HG03565 (cell line): ENCODE data around the gene MRGPRF.
"Not testable (repeated sequence)": the region's sequence is repeated elsewhere in the genome, so short reads cannot be mapped to it uniquely, and the experiment has no call there.

Source experiments
- ATAC-seq: cut with Tn5 transposase; IDR thresholded peaks from one replicate; pipeline ENCODE4 v1.9.1; 2021; ENCODE audit warnings: mild to moderate bottlenecking, moderate library complexity; ENCODE audit not compliant: unreplicated experiment

Gene MRGPRF

GRCh38 chr11:68992743-68993255 is 20.2 kb downstream of the MRGPRF start:
- ATAC-seq: no peak

GRCh38 chr11:68990995-68991780 is 21.9 kb downstream of the MRGPRF start:
- ATAC-seq: no peak

GRCh38 chr11:68989936-68990606 is 23.0 kb downstream of the MRGPRF start:
- ATAC-seq: no peak

- ATAC-seq: no peak
Observed at GRCh38 chr11:68988491-68988890, 24.6 kb downstream of the MRGPRF start.

GRCh38 chr11:68987211-68987610 is 25.8 kb downstream of the MRGPRF start:
- ATAC-seq: no peak

- no peak for ATAC-seq
Observed at GRCh38 chr11:68983801-68984200, 29.2 kb downstream of the MRGPRF start.

- no peak for ATAC-seq
Observed at GRCh38 chr11:68982134-68982533, 30.9 kb downstream of the MRGPRF start.

- ATAC-seq: no peak
Observed at GRCh38 chr11:68980776-68981065, 32.3 kb downstream of the MRGPRF start, which contains the start of gene MRGPRD. TSS of gene MRGPRD (minus strand) at chr11:68980986. CDS start at chr11:68980986, 0 bp downstream.

GRCh38 chr11:68979931-68980775 is 32.9 kb downstream of the MRGPRF start:
- no peak for ATAC-seq

GRCh38 chr11:68978931-68979594 is 34.0 kb downstream of the MRGPRF start:
- no peak for ATAC-seq

GRCh38 chr11:68978626-68978930 is 34.5 kb downstream of the MRGPRF start:
- no peak for ATAC-seq

- ATAC-seq: no peak
Observed at GRCh38 chr11:68977781-68978625, 35.0 kb downstream of the MRGPRF start.

- ATAC-seq: no peak
Observed at GRCh38 chr11:68976563-68976962, 36.5 kb downstream of the MRGPRF start.

GRCh38 chr11:68976095-68976494 is 37.0 kb downstream of the MRGPRF start:
- ATAC-seq: no peak

- ATAC-seq: no peak
Observed at GRCh38 chr11:68974421-68975194, 38.4 kb downstream of the MRGPRF start.

GRCh38 chr11:68973706-68974105 is 39.3 kb downstream of the MRGPRF start:
- not testable (repeated sequence) for ATAC-seq

GRCh38 chr11:68973219-68973618 is 39.8 kb downstream of the MRGPRF start:
- ATAC-seq: no peak

- ATAC-seq: no peak
Observed at GRCh38 chr11:68970921-68971636, 42.0 kb downstream of the MRGPRF start.

GRCh38 chr11:68969386-68969785 is 43.7 kb downstream of the MRGPRF start:
- no peak for ATAC-seq
